Activated naive CD4-positive, alpha-beta T cell treated with anti-CD3 and anti-CD28 coated beads for 36 hours (primary cell): ENCODE measurements around the gene NRP1. TPM values are rescaled to one million over a fixed set of nuclear protein-coding genes. Genes with fewer than 3 reads are reported as not detected.

Experiments
- CTCF ChIA-PET: fragments of 350-600 bp; sonication (Branson Sonifier 250); formaldehyde crosslinking; loops from one replicate; lab custom pipeline; 2021; ENCODE audit warnings: antibody characterized with exemption; lab: Charles Lee
- DNase-seq: peaks from one replicate; pipeline ENCODE4 v3.0.0-alpha.2; 2020
- H3K27ac Mint-ChIP-seq: one replicate; pipeline ENCODE4 v1.8.0; 2021; ENCODE audit warnings: mild to moderate bottlenecking, mixed read lengths
- H3K27me3 Mint-ChIP-seq: one replicate; pipeline ENCODE4 v1.8.0; 2021; ENCODE audit warnings: low read depth, mixed read lengths
- H3K36me3 Mint-ChIP-seq: one replicate; pipeline ENCODE4 v1.8.0; 2021; ENCODE audit warnings: low read depth, mixed read lengths
- H3K4me1 Mint-ChIP-seq: one replicate; pipeline ENCODE4 v1.8.0; 2021; ENCODE audit warnings: low read depth, mixed read lengths
- H3K4me3 Mint-ChIP-seq: one replicate; pipeline ENCODE4 v1.8.0; 2021; ENCODE audit warnings: mild to moderate bottlenecking, moderate library complexity, mixed read lengths
- H3K9me3 Mint-ChIP-seq: one replicate; pipeline ENCODE4 v1.8.0; 2021; ENCODE audit warnings: mixed read lengths
- intact Hi-C: fragments of 100-400 bp; cut with micrococcal nuclease; formaldehyde crosslinking; loops from one replicate; pipeline ENCODE4 v1.15.1; 2023
- total RNA-seq, 2 experiments: library from RNA; stranded (reverse); gene quantifications; one replicate each; pipeline ENCODE4 v1.2.3, GENCODE V29; 2021

Gene NRP1
- total RNA-seq, 2 experiments from 2014 or later = 0.10 TPM; not detected in 1

- DNase-seq = peak; percentile 89
- Mint-ChIP-seq H3K27ac (no peak overlapping the region), H3K4me1 (no peaks in the 10 kb centered on the region), H3K36me3 (no peaks in the 10 kb centered on the region), H3K4me3 (no peak overlapping the region), H3K9me3 (no peaks in the 10 kb centered on the region), H3K27me3 (peaks cover 4% of the 10 kb centered on the region)
- CTCF ChIA-PET = interaction anchor here (0.6 to 2.0 kb wide), 46 partner anchors 8 to 1445 kb away, joined by 3 to 23 read pairs (median 4); partner anchors contain the start of gene NRP1
- intact Hi-C loops = loop anchor here (1.0 kb wide), 3 partner anchors 72 to 1445 kb away; no protein-coding TSS in a partner anchor
Observed at GRCh38 chr10:33193057-33193700, 141.3 kb downstream of the NRP1 start.

GRCh38 chr10:33192190-33192589, 142.3 kb downstream of the NRP1 start:
- DNase-seq = no peak
- Mint-ChIP-seq H3K27ac (no peak overlapping the region), H3K4me3 (no peak overlapping the region), H3K27me3 (peaks cover 4% of the 10 kb centered on the region), H3K36me3 (no peaks in the 10 kb centered on the region), H3K4me1 (no peaks in the 10 kb centered on the region), H3K9me3 (no peaks in the 10 kb centered on the region)
- intact Hi-C loops = no loop called here
- CTCF ChIA-PET = interaction anchor here (0.6 to 2.0 kb wide), 7 partner anchors 12 to 146 kb away, joined by 3 to 8 read pairs (median 5); no protein-coding TSS in a partner anchor

GRCh38 chr10:33190406-33190805, 144.1 kb downstream of the NRP1 start:
- Mint-ChIP-seq H3K9me3 (no peaks in the 10 kb centered on the region), H3K4me3 (no peak overlapping the region), H3K4me1 (no peaks in the 10 kb centered on the region), H3K36me3 (no peaks in the 10 kb centered on the region), H3K27me3 (peaks cover 4% of the 10 kb centered on the region), H3K27ac (no peak overlapping the region)
- intact Hi-C loops = no loop called here
- DNase-seq = no peak
- CTCF ChIA-PET = no interaction called here

- Mint-ChIP-seq H3K9me3 (no peaks in the 10 kb centered on the region), H3K27me3 (peaks cover 4% of the 10 kb centered on the region), H3K4me1 (no peaks in the 10 kb centered on the region), H3K4me3 (no peak overlapping the region), H3K36me3 (no peaks in the 10 kb centered on the region), H3K27ac (no peak overlapping the region)
- CTCF ChIA-PET = interaction anchor here (0.5 kb wide), 1 partner anchor 1312 kb away, joined by 4 read pairs; no protein-coding TSS in a partner anchor
- no peak for DNase-seq
- intact Hi-C loops = no loop called here
Observed at GRCh38 chr10:33189808-33190207, 144.7 kb downstream of the NRP1 start.

GRCh38 chr10:33189363-33189762, 145.1 kb downstream of the NRP1 start:
- intact Hi-C loops = no loop called here
- DNase-seq = no peak
- Mint-ChIP-seq H3K4me1 (no peaks in the 10 kb centered on the region), H3K27ac (no peak overlapping the region), H3K9me3 (no peaks in the 10 kb centered on the region), H3K36me3 (no peaks in the 10 kb centered on the region), H3K4me3 (no peak overlapping the region), H3K27me3 (peaks cover 2% of the 10 kb centered on the region)
- CTCF ChIA-PET = interaction anchor here (0.5 kb wide), 1 partner anchor 1312 kb away, joined by 4 read pairs; no protein-coding TSS in a partner anchor

- Mint-ChIP-seq H3K27ac (no peak overlapping the region), H3K36me3 (no peaks in the 10 kb centered on the region), H3K4me3 (no peak overlapping the region), H3K4me1 (no peaks in the 10 kb centered on the region), H3K9me3 (no peaks in the 10 kb centered on the region), H3K27me3 (no peaks in the 10 kb centered on the region)
- CTCF ChIA-PET = interaction anchor here (0.7 kb wide), 1 partner anchor 126 kb away, joined by 3 read pairs; no protein-coding TSS in a partner anchor
- no peak for DNase-seq
- intact Hi-C loops = no loop called here
Observed at GRCh38 chr10:33187427-33187999, 147.0 kb downstream of the NRP1 start.

- H3K4me3 Mint-ChIP-seq = no peak overlapping the region
- CTCF ChIA-PET = interaction anchor here (0.6 kb wide), 1 partner anchor 150 kb away, joined by 3 read pairs; no protein-coding TSS in a partner anchor
- no peaks in the 10 kb centered on the region for H3K36me3 Mint-ChIP-seq
- no peaks in the 10 kb centered on the region for H3K27me3 Mint-ChIP-seq
- intact Hi-C loops = no loop called here
- no peak overlapping the region for H3K27ac Mint-ChIP-seq
- DNase-seq = no peak
- no peaks in the 10 kb centered on the region for H3K9me3 Mint-ChIP-seq
- no peaks in the 10 kb centered on the region for H3K4me1 Mint-ChIP-seq
Observed at GRCh38 chr10:33186150-33186549, 148.3 kb downstream of the NRP1 start.

GRCh38 chr10:33183655-33184054, 150.8 kb downstream of the NRP1 start:
- Mint-ChIP-seq H3K36me3 (no peaks in the 10 kb centered on the region), H3K27me3 (peaks cover 3% of the 10 kb centered on the region), H3K9me3 (no peaks in the 10 kb centered on the region), H3K4me1 (peaks cover 10% of the 10 kb centered on the region), H3K27ac (no peak overlapping the region), H3K4me3 (no peak overlapping the region)
- CTCF ChIA-PET = interaction anchor here (0.7 kb wide), 1 partner anchor 96 kb away, joined by 4 read pairs; no protein-coding TSS in a partner anchor
- no peak for DNase-seq
- intact Hi-C loops = no loop called here

- Mint-ChIP-seq H3K4me1 (peaks cover 10% of the 10 kb centered on the region), H3K27ac (no peak overlapping the region), H3K9me3 (no peaks in the 10 kb centered on the region), H3K36me3 (no peaks in the 10 kb centered on the region), H3K27me3 (peaks cover 8% of the 10 kb centered on the region), H3K4me3 (no peak overlapping the region)
- intact Hi-C loops = no loop called here
- no peak for DNase-seq
- CTCF ChIA-PET = no interaction called here
Observed at GRCh38 chr10:33180921-33181320, 153.5 kb downstream of the NRP1 start.

- Mint-ChIP-seq H3K27ac (no peak overlapping the region), H3K4me1 (peaks cover 10% of the 10 kb centered on the region), H3K9me3 (no peaks in the 10 kb centered on the region), H3K27me3 (peaks cover 8% of the 10 kb centered on the region), H3K36me3 (no peaks in the 10 kb centered on the region), H3K4me3 (no peak overlapping the region)
- CTCF ChIA-PET = no interaction called here
- intact Hi-C loops = no loop called here
- DNase-seq = peak; percentile 5
Observed at GRCh38 chr10:33180390-33180789, 154.1 kb downstream of the NRP1 start.

- intact Hi-C loops = no loop called here
- Mint-ChIP-seq H3K27ac (no peak overlapping the region), H3K9me3 (no peaks in the 10 kb centered on the region), H3K4me1 (peaks cover 10% of the 10 kb centered on the region), H3K36me3 (no peaks in the 10 kb centered on the region), H3K27me3 (peaks cover 12% of the 10 kb centered on the region), H3K4me3 (no peak overlapping the region)
- CTCF ChIA-PET = no interaction called here
- no peak for DNase-seq
Observed at GRCh38 chr10:33179067-33179466, 155.4 kb downstream of the NRP1 start.

GRCh38 chr10:33178026-33178755, 156.3 kb downstream of the NRP1 start:
- H3K27me3 Mint-ChIP-seq = peaks cover 12% of the 10 kb centered on the region
- no peaks in the 10 kb centered on the region for H3K36me3 Mint-ChIP-seq
- peaks cover 10% of the 10 kb centered on the region for H3K4me1 Mint-ChIP-seq
- H3K27ac Mint-ChIP-seq = no peak overlapping the region
- CTCF ChIA-PET = no interaction called here
- H3K9me3 Mint-ChIP-seq = no peaks in the 10 kb centered on the region
- no peak for DNase-seq
- intact Hi-C loops = no loop called here
- H3K4me3 Mint-ChIP-seq = no peak overlapping the region
